Measurements from ENCODE around the gene CATSPER3.

Gene CATSPER3

DNA sequence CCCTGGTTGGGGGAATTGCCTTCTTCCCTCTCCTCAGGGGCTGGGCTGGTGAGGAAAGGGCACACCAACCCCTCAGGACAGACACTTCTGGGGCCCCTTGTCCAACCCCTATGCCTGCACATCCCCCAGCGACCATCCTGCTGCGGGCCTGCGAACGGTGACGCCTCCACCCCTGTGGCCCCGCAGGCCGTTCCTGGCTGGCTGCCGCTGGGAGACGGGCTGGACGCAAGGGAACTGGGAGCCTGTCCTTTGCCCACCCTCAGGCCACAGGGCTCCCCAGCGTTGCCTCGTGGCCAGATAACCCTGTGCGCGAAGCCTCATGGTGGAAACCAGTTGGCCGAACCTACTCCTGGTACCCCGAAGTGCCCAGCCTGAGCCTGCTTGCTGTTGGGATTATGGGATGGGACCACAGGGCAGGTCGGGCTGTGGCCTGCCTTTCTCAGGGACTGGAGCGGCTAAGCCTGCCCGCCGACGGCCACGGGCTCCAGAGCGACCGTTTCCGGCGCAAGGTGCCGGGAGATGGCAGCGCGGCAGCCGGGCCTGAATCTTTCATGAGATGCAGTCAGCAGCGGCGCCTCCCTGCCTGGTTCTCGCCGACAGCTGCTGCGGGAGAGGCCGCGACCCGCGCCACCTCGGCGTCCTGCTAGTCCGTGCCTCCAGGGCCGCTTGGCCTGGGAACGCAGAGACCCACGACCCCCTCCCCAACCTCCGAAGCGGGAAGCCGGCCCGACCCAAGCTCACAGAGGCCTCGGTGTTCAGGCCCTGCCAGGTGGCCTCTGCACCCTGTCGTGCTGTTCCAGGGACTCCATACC, 72.8 kb downstream of the CATSPER3 start:
- TF ChIP-seq, protein P1, sequence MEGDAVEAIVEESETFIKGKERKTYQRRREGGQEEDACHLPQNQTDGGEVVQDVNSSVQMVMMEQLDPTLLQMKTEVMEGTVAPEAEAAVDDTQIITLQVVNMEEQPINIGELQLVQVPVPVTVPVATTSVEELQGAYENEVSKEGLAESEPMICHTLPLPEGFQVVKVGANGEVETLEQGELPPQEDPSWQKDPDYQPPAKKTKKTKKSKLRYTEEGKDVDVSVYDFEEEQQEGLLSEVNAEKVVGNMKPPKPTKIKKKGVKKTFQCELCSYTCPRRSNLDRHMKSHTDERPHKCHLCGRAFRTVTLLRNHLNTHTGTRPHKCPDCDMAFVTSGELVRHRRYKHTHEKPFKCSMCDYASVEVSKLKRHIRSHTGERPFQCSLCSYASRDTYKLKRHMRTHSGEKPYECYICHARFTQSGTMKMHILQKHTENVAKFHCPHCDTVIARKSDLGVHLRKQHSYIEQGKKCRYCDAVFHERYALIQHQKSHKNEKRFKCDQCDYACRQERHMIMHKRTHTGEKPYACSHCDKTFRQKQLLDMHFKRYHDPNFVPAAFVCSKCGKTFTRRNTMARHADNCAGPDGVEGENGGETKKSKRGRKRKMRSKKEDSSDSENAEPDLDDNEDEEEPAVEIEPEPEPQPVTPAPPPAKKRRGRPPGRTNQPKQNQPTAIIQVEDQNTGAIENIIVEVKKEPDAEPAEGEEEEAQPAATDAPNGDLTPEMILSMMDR (IDR thresholded peaks at IDR 0.05): no peak
- no peak overlapping the region for H3K27ac ChIP-seq
- no peak overlapping the region for H3K4me3 ChIP-seq
- no peak for DNase-seq (ENCODE audit: low spot score)

DNA sequence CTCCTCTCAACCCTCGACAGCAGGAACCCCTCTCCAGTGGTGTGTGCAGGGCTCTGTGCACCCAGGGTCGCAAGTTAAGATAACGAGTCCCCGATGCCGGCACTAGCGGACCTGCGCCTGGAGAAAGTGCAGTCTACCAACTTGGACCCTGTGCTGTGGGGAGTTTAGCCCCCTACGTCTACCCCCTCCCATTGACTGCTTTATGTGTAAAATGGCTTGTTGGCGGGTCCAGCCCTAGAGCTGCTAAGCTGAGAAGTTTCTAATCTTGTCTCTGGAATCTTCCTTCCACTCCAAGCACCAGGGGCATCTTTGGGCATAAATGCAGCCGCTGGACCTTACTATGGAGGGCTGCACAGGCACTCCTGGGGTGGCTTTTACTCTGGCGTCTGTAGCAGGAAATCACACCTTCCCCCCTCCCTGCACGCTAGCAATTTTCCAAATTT, 73.5 kb downstream of the CATSPER3 start:
- DNase-seq (ENCODE audit: low spot score): no peak
- TF ChIP-seq, protein P1 (IDR thresholded peaks at IDR 0.05): no peak
- Histone ChIP-seq H3K4me3 (no peak overlapping the region), H3K27ac (no peak overlapping the region)

DNA sequence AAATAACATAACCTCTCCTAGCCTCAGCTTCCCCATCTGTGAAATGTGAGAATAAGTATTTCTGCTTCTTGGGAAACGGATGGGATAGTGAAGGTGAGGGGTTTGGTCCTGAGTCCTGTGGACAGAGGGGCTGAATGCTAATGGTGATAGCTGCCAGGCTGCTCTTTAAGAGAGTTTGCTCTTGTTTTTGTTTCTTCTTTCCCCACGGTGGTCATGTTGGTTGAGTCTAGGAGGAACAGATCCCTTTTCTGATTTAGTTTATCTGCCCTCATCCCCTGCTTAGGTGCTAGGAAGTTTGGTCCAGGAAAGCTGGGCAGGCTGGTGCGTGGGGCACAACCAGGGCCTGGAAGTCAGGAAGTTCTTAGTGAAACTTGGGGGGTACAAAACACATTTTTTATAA, 74.0 kb downstream of the CATSPER3 start:
- no peak overlapping the region for H3K4me3 ChIP-seq
- TF ChIP-seq, protein P1 (IDR thresholded peaks at IDR 0.05): no peak
- no peak for DNase-seq (ENCODE audit: low spot score)
- H3K27ac ChIP-seq: no peak overlapping the region

DNA sequence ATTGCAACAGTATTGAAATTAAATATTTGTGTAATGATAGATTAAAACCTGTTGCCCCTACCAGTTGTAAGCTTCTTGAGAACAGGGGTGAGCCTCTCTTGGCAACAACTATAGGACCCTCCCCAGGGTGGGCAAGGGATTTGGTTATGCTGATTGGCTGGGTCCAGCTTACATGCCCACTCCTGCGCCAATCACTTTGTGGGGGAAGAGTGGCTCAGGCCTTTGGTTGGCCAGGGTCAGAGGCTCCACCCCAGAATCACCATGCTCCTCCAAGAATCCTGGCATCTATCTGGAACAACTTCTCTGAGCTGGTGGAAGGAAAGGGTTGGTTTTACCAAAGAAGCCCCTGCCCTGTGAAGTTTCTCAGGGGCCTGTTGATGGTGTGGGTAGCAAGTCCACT, 74.9 kb downstream of the CATSPER3 start:
- H3K4me3 ChIP-seq: no peak overlapping the region
- no peak for DNase-seq (ENCODE audit: low spot score)
- no peak overlapping the region for H3K27ac ChIP-seq
- TF ChIP-seq, protein P1 (IDR thresholded peaks at IDR 0.05): no peak

DNA sequence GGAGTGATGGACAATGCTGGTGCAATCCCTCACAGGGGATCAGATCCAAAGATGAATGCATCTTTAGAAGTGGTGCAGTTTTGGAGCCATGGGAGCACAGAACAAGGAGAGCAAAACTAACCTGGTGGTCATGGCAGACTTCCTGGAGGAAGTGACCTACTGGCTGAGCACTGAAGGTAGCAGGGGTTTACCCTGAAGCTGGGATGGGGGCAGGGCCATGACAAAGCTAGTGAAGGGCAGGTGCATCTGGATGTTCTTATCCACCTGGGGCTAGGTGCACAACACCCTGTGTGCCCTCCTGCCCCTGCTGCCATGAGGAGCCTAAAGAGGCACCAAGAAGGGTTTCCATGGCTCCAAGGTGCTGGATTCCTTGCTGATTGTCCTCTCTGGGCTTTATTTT, 77.8 kb downstream of the CATSPER3 start:
- DNase-seq (ENCODE audit: low spot score): no peak
- Histone ChIP-seq H3K4me3 (no peak overlapping the region), H3K27ac (no peak overlapping the region)
- TF ChIP-seq, protein P1 (IDR thresholded peaks at IDR 0.05): no peak

DNA sequence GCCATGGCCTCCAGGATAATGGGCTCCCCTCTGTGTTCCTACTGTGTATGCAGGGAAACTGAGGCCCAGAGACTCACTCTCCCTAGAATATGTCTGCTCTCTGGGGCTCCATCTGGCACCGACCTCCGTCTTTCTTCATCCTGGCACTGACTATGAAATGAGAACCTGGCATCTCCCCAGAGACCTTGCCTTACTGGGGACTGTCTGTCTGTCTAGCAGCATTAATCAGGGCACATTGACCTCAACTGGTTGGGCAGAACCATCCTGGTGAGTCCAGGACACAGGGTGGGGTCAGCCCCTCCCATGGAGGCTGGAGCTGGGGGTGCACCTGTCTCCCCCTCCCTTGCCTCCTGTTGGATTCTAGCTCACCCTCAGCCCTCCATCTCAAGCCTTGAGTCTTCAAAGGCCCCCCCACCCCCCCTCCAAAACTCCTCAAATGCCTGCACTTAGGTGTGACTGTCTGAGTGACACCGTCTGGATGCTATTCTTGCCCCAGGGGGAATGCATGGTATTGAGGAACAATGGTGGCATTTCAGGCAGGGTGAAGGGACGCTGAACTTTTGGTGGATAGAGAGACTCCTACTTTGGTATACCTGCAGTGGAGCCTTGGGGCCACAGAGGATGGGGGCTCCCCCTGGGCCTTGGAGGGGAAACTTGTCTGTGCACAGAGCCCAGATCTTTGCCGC, 79.1 kb downstream of the CATSPER3 start:
- TF ChIP-seq, protein P1 (IDR thresholded peaks at IDR 0.05): no peak
- DNase-seq (ENCODE audit: low spot score): no peak
- H3K4me3 ChIP-seq: no peak overlapping the region
- H3K27ac ChIP-seq: no peak overlapping the region

DNA sequence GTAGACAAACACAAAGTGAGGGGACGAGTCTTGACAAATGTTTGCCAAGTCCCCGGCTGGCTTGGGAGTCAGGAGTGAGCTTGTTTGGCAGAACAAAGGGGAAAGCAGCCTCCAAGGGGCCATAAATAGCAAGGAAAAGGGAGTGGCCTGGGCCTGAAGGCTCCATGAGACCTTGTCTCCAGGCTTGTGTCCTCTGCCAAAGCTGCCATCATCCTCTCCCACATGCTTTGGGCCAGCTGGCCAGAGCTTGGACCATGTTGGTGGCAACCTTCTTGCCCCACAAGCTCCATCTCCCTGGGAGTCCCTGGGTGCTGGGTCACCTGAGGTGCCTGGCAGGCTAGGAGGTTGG, 79.6 kb downstream of the CATSPER3 start:
- H3K27ac ChIP-seq: no peak overlapping the region
- TF ChIP-seq, protein P1 (IDR thresholded peaks at IDR 0.05): no peak
- H3K4me3 ChIP-seq: no peak overlapping the region
- DNase-seq (ENCODE audit: low spot score): no peak

All from coronary artery (tissue), 2 donors.